ENCODE measurements around the gene CDK16. TPM values are rescaled to one million over a fixed set of nuclear protein-coding genes. Genes with fewer than 3 reads are reported as not detected.

Gene CDK16
- total RNA-seq, 1 donor from 2014 or later, result 80.6 TPM

DNA sequence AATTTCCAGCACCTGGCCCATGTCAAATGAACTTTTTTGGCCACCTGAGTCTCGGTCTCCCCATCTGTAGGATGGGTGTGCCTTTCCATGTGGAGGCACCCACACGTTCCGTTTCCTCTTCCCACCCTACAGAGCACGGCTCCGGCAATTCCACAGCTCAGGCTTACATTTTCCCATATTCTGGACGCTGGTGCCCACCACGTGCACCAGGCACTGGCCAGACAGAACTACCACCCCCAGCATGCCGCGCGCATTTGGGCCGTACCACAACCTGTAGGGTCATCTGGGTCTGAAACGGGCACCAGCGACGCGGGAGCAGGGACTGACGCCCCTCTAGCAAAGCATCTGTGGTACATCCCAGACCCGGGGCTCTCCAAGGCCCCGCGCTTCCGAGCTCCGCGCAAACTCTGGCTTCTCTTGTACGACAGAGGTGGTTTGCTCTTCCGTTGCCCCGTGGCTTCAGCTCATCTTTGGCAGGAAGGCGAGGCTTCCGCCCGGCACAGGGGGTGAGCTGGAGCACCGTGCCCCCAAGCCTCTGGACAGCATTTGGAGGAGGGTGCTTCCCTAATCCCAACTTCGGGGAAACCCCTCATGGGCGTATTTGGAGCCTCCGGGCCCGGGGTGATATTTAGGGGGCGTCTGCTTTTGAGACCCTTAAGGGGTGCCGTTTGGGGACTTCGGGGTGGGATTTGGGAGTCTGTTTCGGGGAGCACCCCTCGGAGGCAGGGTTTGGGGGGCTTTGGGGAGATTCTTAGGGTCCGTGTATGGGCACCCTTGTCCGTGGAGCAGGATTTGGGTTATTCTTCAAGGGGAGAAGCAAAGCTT lies 27.8 kb upstream of the CDK16 start:
- intact Hi-C loops (cut with micrococcal nuclease), result loop anchor here (2.0 to 10.0 kb wide), 2 partner anchors 46 to 124 kb away; partner anchors contain the start of genes NDUFB11 and RBM10
- Mint-ChIP-seq H3K9me3 (no peaks in the 10 kb centered on the region), H3K27ac (peak overlapping the region; percentile 93), H3K4me1 (ENCODE audit: low read depth) (peaks cover 22% of the 10 kb centered on the region), H3K4me3 (ENCODE audit: low read depth) (peak overlapping the region; percentile 93), H3K36me3 (ENCODE audit: low read depth) (peaks cover 26% of the 10 kb centered on the region), H3K27me3 (ENCODE audit: low read depth) (no peaks in the 10 kb centered on the region)
- DNase-seq (ENCODE audit: low spot score), result peak; percentile 76

DNA sequence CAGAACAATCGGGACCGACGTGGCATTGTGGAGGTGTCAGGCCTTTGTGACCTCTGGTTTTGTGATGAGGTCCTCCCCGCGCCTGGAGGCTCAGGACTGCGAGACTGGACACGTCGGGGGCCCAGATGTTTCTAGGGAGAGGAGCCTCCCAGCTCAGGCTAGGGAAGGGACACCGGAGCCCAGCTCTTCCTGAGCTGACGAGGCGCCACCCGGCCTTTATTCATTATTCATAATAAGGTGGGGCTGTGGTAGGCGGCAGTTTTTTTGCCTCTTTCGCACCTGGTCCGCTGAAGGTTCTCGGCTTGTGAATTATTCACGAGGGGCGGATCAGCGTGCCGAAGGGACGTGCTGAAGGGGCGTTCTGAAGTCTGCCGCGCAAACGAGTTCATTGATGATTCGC lies 27.1 kb upstream of the CDK16 start:
- Mint-ChIP-seq H3K4me3 (ENCODE audit: low read depth) (peak overlapping the region; percentile 93), H3K27me3 (ENCODE audit: low read depth) (no peaks in the 10 kb centered on the region), H3K9me3 (no peaks in the 10 kb centered on the region), H3K36me3 (ENCODE audit: low read depth) (peaks cover 30% of the 10 kb centered on the region), H3K27ac (peak overlapping the region; percentile 93), H3K4me1 (ENCODE audit: low read depth) (peaks cover 29% of the 10 kb centered on the region)
- intact Hi-C loops (cut with micrococcal nuclease), result loop anchor here (2.0 to 10.0 kb wide), 2 partner anchors 47 to 123 kb away; partner anchors contain the start of genes NDUFB11 and RBM10
- peak; percentile 24 for DNase-seq (ENCODE audit: low spot score)

DNA sequence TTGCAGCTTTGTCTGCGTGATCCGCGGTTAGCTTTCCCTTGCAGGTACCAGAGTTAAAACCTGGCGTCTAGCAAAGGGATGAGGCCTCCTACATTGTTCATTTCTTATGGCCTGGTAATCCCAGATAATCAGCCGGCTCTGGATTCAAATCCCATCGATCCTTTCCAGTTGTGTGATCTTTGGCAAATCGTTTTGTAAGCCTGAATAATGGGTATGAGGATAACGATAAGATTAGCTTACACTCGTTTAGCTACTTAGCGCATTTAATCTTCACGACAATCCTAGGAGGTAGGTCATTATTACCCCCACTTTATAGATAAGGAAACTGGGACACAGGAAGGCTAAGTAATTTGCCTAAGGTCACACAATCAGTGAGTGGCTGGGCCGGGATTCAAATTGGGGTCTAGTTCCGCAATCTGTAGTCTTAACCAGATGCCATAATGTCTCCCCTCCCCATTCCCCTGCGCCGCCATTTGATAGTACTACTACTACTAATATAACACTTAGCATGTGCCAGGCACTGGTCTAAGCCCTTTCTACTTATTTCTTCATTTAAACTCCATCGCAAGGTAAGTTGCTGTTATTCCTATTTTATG lies 26.6 kb upstream of the CDK16 start:
- H3K4me1 Mint-ChIP-seq (ENCODE audit: low read depth), result peaks cover 34% of the 10 kb centered on the region
- H3K27ac Mint-ChIP-seq, result peak overlapping the region; percentile 93
- intact Hi-C loops (cut with micrococcal nuclease), result loop anchor here (2.0 to 10.0 kb wide), 2 partner anchors 47 to 123 kb away; partner anchors contain the start of genes NDUFB11 and RBM10
- DNase-seq (ENCODE audit: low spot score), result no peak
- no peaks in the 10 kb centered on the region for H3K27me3 Mint-ChIP-seq (ENCODE audit: low read depth)
- peak overlapping the region; percentile 93 for H3K4me3 Mint-ChIP-seq (ENCODE audit: low read depth)
- peaks cover 30% of the 10 kb centered on the region for H3K36me3 Mint-ChIP-seq (ENCODE audit: low read depth)
- H3K9me3 Mint-ChIP-seq, result no peaks in the 10 kb centered on the region

DNA sequence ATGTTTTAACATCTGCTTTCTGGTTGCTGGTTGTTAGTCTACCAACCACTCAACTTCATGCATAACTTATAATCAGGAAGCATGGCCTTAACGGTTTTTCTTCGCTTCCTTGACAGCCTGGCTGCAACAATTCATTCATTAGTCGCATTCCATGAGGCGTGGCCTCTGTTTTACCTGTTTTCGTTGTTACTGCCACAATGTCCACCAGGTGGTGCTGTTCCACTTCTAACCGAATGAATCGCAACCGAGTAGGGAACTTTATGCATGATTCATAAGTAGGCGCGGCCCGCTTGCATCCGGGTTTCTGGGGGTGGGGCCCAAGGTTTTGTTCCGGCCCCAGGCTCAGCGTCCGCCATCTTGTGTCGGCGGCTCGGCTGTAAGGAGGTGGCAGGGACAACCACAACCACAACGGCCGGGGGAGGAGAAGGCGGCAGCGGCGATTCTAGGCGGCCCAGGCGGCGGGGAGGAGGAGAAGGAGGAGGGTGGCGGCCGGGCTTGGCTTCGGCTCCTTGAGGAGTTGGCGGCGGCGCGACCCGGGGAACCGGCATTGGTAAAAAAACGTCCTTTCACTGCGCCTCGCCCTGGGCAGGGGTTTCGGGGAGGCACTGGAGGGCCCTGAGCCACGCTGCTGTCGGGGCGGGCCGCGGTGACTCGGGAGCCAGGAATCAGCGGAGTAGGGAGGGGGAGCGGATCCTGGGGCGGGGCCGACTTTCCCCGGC lies 24.8 kb upstream of the CDK16 start, which contains the start of gene UBA1:
TSS of gene UBA1 (plus strand) at position 355 of the 719 bp plus-strand sequence. CDS start 4,974 bp downstream, outside the sequence.
- Mint-ChIP-seq H3K4me3 (ENCODE audit: low read depth) (peak within 1 kb of the TSS; percentile 97), H3K36me3 (ENCODE audit: low read depth) (peaks cover 40% of the 10 kb centered on the region), H3K9me3 (no peaks in the 10 kb centered on the region), H3K4me1 (ENCODE audit: low read depth) (peaks cover 36% of the 10 kb centered on the region), H3K27ac (peak within 1 kb of the TSS; percentile 96), H3K27me3 (ENCODE audit: low read depth) (no peaks in the 10 kb centered on the region)
- intact Hi-C loops (cut with micrococcal nuclease), result loop anchor here (1.0 to 10.0 kb wide), 6 partner anchors 24 to 330 kb away; partner anchors contain the start of gene USP11
- peak; percentile 86 for DNase-seq (ENCODE audit: low spot score)

DNA sequence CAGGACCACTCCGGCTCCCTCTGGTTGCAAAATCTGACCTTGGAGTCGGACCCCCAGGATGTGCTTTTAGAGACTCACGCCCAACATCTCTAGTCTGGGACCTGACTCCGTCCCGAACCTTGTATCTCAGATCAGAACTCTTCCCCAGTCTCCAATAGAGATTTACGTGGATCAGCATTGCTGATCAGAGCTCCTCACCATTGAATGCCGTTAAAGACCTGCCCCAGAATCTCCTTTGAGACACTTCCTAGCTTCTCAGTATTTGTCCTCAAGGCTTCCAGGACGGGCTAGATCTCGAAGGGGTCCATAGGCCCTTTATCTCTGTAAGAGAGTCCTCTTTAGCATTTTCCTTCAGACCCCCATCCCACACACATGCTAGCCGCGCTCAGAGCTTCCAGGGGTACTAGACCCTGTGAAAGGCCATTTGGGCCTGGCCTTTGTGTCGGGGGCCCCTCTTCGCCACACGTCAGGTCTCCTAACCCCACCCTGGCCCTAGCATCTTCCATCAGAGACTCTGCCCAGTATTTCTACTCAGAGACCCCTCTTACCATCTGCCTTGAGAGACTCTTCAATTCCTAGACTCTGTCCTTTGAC lies 24.2 kb upstream of the CDK16 start:
- intact Hi-C loops (cut with micrococcal nuclease), result loop anchor here (10.0 kb wide), 1 partner anchor 121 kb away; no protein-coding TSS in a partner anchor
- no peaks in the 10 kb centered on the region for H3K27me3 Mint-ChIP-seq (ENCODE audit: low read depth)
- H3K9me3 Mint-ChIP-seq, result no peaks in the 10 kb centered on the region
- peak overlapping the region; percentile 96 for H3K27ac Mint-ChIP-seq
- peak overlapping the region; percentile 97 for H3K4me3 Mint-ChIP-seq (ENCODE audit: low read depth)
- peaks cover 31% of the 10 kb centered on the region for H3K4me1 Mint-ChIP-seq (ENCODE audit: low read depth)
- DNase-seq (ENCODE audit: low spot score), result no peak
- peaks cover 47% of the 10 kb centered on the region for H3K36me3 Mint-ChIP-seq (ENCODE audit: low read depth)

DNA sequence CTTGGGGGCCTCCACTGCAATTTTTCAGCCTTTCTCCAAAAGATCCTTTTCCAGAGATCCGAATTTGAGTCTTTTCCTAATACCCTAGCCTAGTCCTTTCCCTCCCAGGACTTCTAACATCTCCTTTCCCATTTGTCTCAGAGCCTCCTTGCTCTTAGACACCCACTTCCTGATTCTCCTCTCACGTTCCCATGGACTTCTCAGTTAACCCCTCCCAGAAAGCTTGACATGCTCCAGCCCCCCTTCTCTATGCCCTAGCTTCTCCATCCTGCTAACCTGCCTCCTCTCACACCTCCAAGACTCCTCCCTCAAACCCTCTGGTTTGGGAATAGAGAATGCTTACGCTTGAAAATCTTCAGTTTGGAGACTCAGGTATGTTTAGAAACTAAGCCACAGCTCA lies 22.4 kb upstream of the CDK16 start:
- H3K4me1 Mint-ChIP-seq (ENCODE audit: low read depth), result peaks cover 31% of the 10 kb centered on the region
- intact Hi-C loops (cut with micrococcal nuclease), result loop anchor here (10.0 kb wide), 1 partner anchor 119 kb away; no protein-coding TSS in a partner anchor
- H3K27ac Mint-ChIP-seq, result peak overlapping the region; percentile 63
- peaks cover 59% of the 10 kb centered on the region for H3K36me3 Mint-ChIP-seq (ENCODE audit: low read depth)
- peak overlapping the region; percentile 97 for H3K4me3 Mint-ChIP-seq (ENCODE audit: low read depth)
- no peak for DNase-seq (ENCODE audit: low spot score)
- no peaks in the 10 kb centered on the region for H3K9me3 Mint-ChIP-seq
- no peaks in the 10 kb centered on the region for H3K27me3 Mint-ChIP-seq (ENCODE audit: low read depth)

DNA sequence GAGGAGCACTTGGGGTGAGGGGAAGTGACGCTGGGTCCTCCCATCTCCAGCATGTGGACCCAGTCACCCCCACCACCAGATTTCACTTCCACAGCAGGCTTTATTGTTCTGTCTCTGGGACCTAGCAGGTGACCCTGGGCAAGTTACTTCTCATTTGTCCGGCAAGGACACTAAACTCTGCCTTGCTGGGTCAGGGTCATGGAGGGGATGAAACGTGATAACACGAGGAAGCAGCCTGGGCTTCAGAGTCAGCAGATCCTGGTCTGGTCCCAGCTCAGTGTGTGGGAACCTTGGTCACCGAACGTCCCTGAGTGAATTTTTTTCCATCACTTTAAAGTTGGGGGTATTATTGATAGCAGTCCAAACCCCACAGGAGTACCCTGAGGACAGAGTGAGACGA lies 21.0 kb upstream of the CDK16 start:
- Mint-ChIP-seq H3K36me3 (ENCODE audit: low read depth) (peaks cover 73% of the 10 kb centered on the region), H3K27ac (no peak overlapping the region), H3K27me3 (ENCODE audit: low read depth) (no peaks in the 10 kb centered on the region), H3K9me3 (no peaks in the 10 kb centered on the region), H3K4me3 (ENCODE audit: low read depth) (no peak overlapping the region), H3K4me1 (ENCODE audit: low read depth) (peaks cover 31% of the 10 kb centered on the region)
- intact Hi-C loops (cut with micrococcal nuclease), result loop anchor here (10.0 kb wide), 1 partner anchor 117 kb away; no protein-coding TSS in a partner anchor
- no peak for DNase-seq (ENCODE audit: low spot score)

DNA sequence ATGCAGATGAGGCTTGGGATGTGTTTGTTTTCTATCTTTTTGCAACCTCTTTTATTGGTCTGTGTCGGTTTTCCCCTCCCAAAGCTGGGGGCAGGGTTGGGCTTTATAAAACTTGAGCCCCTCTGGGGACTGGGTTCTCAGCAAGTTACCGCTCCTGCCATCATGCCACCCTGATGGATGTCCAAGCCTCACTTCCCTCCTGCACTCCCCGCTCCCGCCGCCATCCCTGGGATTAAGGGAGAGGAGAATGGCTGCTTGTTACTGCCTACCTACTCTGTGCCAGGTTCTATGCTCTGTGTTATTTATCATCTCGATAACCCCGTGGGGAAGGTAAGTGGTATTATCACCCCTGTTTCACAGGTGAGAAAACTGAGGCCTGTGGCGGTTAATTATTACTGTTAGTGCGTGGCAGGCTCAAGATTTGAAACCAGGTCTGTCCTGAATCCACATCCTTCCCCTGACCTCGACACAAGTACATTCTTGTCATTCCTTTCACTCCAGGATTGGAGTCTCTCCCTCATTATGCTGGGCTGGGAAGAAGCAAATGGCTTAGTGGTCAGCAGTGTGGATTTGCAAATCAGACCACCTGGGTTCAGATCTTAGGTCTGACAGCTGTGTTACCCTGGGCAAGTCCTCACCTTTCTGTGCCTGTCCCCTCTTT lies 20.3 kb upstream of the CDK16 start:
- Mint-ChIP-seq H3K27me3 (ENCODE audit: low read depth) (no peaks in the 10 kb centered on the region), H3K27ac (no peak overlapping the region), H3K4me1 (ENCODE audit: low read depth) (peaks cover 25% of the 10 kb centered on the region), H3K36me3 (ENCODE audit: low read depth) (peaks cover 72% of the 10 kb centered on the region), H3K9me3 (no peaks in the 10 kb centered on the region), H3K4me3 (ENCODE audit: low read depth) (no peak overlapping the region)
- no peak for DNase-seq (ENCODE audit: low spot score)
- intact Hi-C loops (cut with micrococcal nuclease), result loop anchor here (10.0 kb wide), 1 partner anchor 117 kb away; no protein-coding TSS in a partner anchor

DNA sequence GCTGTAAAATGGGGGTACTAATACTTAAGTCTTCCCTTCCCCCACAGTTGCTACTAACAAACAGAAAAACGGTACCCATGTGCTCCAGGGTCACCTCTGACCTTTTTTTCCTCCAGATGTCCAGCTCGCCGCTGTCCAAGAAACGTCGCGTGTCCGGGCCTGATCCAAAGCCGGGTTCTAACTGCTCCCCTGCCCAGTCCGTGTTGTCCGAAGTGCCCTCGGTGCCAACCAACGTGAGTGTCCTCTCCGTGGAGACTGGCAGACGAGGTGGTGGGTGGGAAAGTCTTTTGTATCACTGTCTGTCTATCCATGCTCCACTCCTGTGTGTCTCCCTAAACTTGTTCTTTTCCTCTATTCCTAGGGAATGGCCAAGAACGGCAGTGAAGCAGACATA lies 19.8 kb upstream of the CDK16 start:
- intact Hi-C loops (cut with micrococcal nuclease), result loop anchor here (10.0 kb wide), 1 partner anchor 116 kb away; no protein-coding TSS in a partner anchor
- Mint-ChIP-seq H3K4me1 (ENCODE audit: low read depth) (peaks cover 21% of the 10 kb centered on the region), H3K27ac (no peak overlapping the region), H3K9me3 (no peaks in the 10 kb centered on the region), H3K4me3 (ENCODE audit: low read depth) (no peak overlapping the region), H3K27me3 (ENCODE audit: low read depth) (no peaks in the 10 kb centered on the region), H3K36me3 (ENCODE audit: low read depth) (peaks cover 72% of the 10 kb centered on the region)
- no peak for DNase-seq (ENCODE audit: low spot score)

DNA sequence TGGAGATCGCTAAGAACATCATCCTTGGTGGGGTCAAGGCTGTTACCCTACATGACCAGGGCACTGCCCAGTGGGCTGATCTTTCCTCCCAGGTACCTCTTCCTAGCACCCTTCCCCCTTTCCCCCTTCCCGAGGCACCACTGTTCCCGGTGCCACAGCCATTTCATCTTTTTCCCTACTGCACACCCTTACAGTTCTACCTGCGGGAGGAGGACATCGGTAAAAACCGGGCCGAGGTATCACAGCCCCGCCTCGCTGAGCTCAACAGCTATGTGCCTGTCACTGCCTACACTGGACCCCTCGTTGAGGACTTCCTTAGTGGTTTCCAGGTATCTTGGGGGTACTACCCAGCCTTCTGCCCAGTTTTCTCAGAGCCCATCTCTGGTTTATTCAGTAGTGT lies 19.2 kb upstream of the CDK16 start:
- H3K9me3 Mint-ChIP-seq, result no peaks in the 10 kb centered on the region
- peaks cover 74% of the 10 kb centered on the region for H3K36me3 Mint-ChIP-seq (ENCODE audit: low read depth)
- H3K27ac Mint-ChIP-seq, result no peak overlapping the region
- peaks cover 21% of the 10 kb centered on the region for H3K4me1 Mint-ChIP-seq (ENCODE audit: low read depth)
- H3K27me3 Mint-ChIP-seq (ENCODE audit: low read depth), result no peaks in the 10 kb centered on the region
- intact Hi-C loops (cut with micrococcal nuclease), result loop anchor here (10.0 kb wide), 1 partner anchor 116 kb away; no protein-coding TSS in a partner anchor
- no peak overlapping the region for H3K4me3 Mint-ChIP-seq (ENCODE audit: low read depth)
- no peak for DNase-seq (ENCODE audit: low spot score)

DNA sequence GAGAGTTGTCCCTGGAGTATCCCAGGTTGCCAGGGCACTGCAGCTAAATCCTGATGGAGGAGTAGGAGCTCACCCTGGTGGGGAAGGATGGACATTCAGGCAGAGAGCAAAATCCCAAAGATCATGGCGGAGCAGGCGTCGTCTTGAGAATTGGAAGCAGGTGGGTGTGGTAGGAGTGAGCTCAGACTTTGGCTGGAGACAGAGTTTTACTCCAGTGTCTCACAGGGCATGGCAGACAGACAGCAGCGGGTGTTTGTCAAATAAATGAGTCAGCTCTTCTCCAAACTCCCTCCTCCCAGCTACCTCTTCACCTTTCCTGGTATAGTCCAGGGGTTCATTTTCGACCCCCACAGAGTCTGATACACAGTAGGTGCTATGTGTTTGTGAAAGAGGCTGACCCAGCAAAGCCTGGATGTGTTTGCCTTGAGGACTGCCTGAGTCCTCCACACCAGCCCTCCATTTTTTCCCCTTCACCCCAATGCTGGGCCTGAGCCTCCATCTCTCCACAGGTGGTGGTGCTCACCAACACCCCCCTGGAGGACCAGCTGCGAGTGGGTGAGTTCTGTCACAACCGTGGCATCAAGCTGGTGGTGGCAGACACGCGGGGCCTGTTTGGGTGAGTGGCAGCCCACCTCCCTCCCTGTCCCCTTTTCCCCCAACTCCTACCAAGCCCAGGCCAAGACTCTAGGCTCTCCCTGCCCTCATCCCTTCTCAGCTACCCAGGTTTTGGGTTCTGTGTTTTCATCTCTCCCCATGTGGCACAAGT lies 17.9 kb upstream of the CDK16 start:
- no peak for DNase-seq (ENCODE audit: low spot score)
- no peaks in the 10 kb centered on the region for H3K9me3 Mint-ChIP-seq
- H3K4me3 Mint-ChIP-seq (ENCODE audit: low read depth), result no peak overlapping the region
- H3K36me3 Mint-ChIP-seq (ENCODE audit: low read depth), result peaks cover 72% of the 10 kb centered on the region
- no peak overlapping the region for H3K27ac Mint-ChIP-seq
- peaks cover 17% of the 10 kb centered on the region for H3K4me1 Mint-ChIP-seq (ENCODE audit: low read depth)
- intact Hi-C loops (cut with micrococcal nuclease), result no loop called here
- H3K27me3 Mint-ChIP-seq (ENCODE audit: low read depth), result no peaks in the 10 kb centered on the region
